Activated CD8-positive, alpha-beta T cell treated with anti-CD3 and anti-CD28 coated beads for 36 hours (primary cell): ENCODE data around the gene STK24. TPM values are rescaled to one million over a fixed set of nuclear protein-coding genes. Genes with fewer than 3 reads are reported as not detected.
"Not testable (repeated sequence)": the region's sequence is repeated elsewhere in the genome, so short reads cannot be mapped to it uniquely, and the experiment has no call there.

Experiments used
- ATAC-seq: fragments of 200-7000 bp; cut with Tn5 transposase; one replicate; pipeline ENCODE4 v1.10.0; 2021; ENCODE audit warnings: mild to moderate bottlenecking, moderate library complexity
- CTCF ChIA-PET: fragments of 350-600 bp; sonication (Branson Sonifier 250); formaldehyde crosslinking; loops from one replicate; lab custom pipeline; 2021; ENCODE audit warnings: antibody characterized with exemption; lab: Charles Lee
- POLR2A ChIA-PET: fragments of 350-600 bp; sonication (Branson Sonifier 250); formaldehyde crosslinking; loops from one replicate; lab custom pipeline; 2021; ENCODE audit warnings: antibody characterized with exemption; lab: Charles Lee
- DNase-seq: peaks from one replicate; pipeline ENCODE4 v3.0.0-alpha.2; 2020
- H3K27ac Mint-ChIP-seq: one replicate; pipeline ENCODE4 v1.8.0; 2021; ENCODE audit warnings: mild to moderate bottlenecking, mixed read lengths
- H3K27me3 Mint-ChIP-seq: one replicate; pipeline ENCODE4 v1.8.0; 2021; ENCODE audit warnings: mixed read lengths
- H3K36me3 Mint-ChIP-seq: one replicate; pipeline ENCODE4 v1.8.0; 2021; ENCODE audit warnings: low read depth, mixed read lengths
- H3K4me1 Mint-ChIP-seq: one replicate; pipeline ENCODE4 v1.8.0; 2021; ENCODE audit warnings: low read depth, mixed read lengths
- H3K4me3 Mint-ChIP-seq: one replicate; pipeline ENCODE4 v1.8.0; 2021; ENCODE audit warnings: mild to moderate bottlenecking, moderate library complexity, mixed read lengths
- H3K9me3 Mint-ChIP-seq: one replicate; pipeline ENCODE4 v1.8.0; 2021; ENCODE audit warnings: mixed read lengths
- intact Hi-C: fragments of 100-400 bp; cut with micrococcal nuclease; formaldehyde crosslinking; loops from one replicate; pipeline ENCODE4 v1.10.0; 2022
- total RNA-seq, 2 experiments: library from RNA; stranded (reverse); gene quantifications; one replicate each; pipeline ENCODE4 v1.2.3, GENCODE V29; 2021
- TF ChIP-seq, protein P1 (sequence below): fragments of 200-600 bp; IDR thresholded peaks from one replicate; pipeline ENCODE4 v1.8.0; 2022; ENCODE audit warnings: antibody characterized with exemption, mild to moderate bottlenecking

STK24 gene
- total RNA-seq, 2 experiments from 2014 or later: 118 TPM

DNA sequence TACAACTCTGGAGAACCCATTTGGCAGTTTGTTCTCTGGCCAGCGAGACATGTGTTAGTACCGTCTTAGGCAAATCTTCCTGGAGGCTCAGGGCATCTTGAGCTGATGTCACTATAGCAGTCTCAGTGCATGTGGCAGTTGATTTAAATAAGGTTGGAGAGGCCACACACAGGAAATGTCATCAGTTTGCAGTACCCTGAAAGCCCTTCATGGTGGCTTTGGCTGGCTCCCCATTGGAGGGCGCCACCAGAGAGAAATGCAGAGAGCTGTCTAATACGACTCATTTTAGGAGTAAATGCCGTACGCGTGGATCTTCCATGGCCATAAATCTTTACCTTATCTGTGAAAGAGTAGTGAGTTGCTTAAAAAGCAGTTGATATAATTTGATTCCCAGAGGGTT lies 163.1 kb downstream of the STK24 start:
- no peak overlapping the region for H3K4me3 Mint-ChIP-seq
- ATAC-seq (peak; percentile 56), DNase-seq (peak; percentile 10)
- ChIA-PET CTCF (interaction anchor here (1.2 to 1.4 kb wide), 2 partner anchors 9 to 239 kb away, joined by 3 to 4 read pairs; no protein-coding TSS in a partner anchor), POLR2A (no interaction called here)
- no peaks in the 10 kb centered on the region for H3K9me3 Mint-ChIP-seq
- H3K36me3 Mint-ChIP-seq: no peaks in the 10 kb centered on the region
- peaks cover 7% of the 10 kb centered on the region for H3K27me3 Mint-ChIP-seq
- TF ChIP-seq, protein P1, sequence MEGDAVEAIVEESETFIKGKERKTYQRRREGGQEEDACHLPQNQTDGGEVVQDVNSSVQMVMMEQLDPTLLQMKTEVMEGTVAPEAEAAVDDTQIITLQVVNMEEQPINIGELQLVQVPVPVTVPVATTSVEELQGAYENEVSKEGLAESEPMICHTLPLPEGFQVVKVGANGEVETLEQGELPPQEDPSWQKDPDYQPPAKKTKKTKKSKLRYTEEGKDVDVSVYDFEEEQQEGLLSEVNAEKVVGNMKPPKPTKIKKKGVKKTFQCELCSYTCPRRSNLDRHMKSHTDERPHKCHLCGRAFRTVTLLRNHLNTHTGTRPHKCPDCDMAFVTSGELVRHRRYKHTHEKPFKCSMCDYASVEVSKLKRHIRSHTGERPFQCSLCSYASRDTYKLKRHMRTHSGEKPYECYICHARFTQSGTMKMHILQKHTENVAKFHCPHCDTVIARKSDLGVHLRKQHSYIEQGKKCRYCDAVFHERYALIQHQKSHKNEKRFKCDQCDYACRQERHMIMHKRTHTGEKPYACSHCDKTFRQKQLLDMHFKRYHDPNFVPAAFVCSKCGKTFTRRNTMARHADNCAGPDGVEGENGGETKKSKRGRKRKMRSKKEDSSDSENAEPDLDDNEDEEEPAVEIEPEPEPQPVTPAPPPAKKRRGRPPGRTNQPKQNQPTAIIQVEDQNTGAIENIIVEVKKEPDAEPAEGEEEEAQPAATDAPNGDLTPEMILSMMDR: no peak
- peaks cover 9% of the 10 kb centered on the region for H3K4me1 Mint-ChIP-seq
- intact Hi-C loops: no loop called here
- no peak overlapping the region for H3K27ac Mint-ChIP-seq

DNA sequence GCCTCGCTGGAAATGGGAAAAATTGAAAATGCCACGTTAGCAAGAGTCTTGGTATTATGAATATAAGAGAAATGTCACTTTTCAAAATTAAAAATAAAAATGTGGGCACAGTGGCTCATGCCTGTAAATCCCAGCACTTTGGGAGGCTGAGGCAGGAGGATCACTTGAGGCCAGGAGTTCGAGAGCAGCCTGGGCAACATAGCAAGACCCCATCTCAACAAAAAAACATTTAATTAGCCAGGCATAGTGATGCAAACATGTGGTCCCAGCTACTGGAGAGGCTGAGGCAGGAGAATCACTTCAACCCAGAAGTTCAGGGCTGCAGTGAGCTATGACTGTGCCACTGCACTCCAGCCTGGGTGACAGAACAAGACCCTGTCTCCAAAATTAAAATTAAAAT lies 163.6 kb downstream of the STK24 start:
- CTCF ChIA-PET: interaction anchor here (1.2 to 1.4 kb wide), 2 partner anchors 8 to 240 kb away, joined by 3 to 4 read pairs; no protein-coding TSS in a partner anchor
- H3K4me3 Mint-ChIP-seq, H3K27ac Mint-ChIP-seq, H3K36me3 Mint-ChIP-seq, H3K4me1 Mint-ChIP-seq, H3K9me3 Mint-ChIP-seq, intact Hi-C loops, DNase-seq, POLR2A ChIA-PET, ATAC-seq, H3K27me3 Mint-ChIP-seq: not testable (repeated sequence)

DNA sequence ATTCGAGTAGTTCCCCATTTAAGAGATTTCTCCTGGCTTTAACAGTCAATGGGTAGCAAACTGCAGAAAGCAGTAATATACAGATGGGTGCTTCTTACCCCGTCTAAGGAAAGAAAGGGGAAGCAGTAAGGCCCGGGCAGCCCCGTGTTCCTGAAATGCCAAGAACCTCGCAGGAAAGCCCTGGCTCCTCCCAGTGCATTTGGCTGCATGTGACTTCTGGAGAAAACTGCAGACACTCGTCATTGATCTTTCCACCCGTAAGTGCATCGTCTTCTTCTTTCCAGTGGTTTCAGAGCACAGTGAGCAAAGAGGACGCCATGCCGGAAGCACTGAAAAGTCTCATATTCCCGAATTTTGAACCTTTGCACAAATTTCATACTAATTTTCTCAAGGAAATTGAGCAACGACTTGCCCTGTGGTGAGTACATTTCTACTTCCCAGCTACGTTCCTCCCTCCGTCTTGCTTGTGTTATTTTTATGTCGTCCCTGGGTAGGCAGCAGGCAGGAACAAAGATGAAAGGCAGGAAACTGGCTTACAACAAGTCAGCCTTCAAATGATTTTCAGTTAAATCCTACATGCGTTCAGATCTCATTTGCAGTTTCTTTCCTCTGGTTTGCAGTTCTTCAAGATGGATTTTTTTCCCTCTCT lies 165.2 kb downstream of the STK24 start:
- CTCF ChIA-PET: no interaction called here
- Mint-ChIP-seq H3K27ac (peak overlapping the region; percentile 2), H3K9me3 (no peaks in the 10 kb centered on the region), H3K4me3 (peak overlapping the region; percentile 45), H3K27me3 (peaks cover 3% of the 10 kb centered on the region), H3K36me3 (no peaks in the 10 kb centered on the region), H3K4me1 (peaks cover 9% of the 10 kb centered on the region)
- no peak for ATAC-seq
- POLR2A ChIA-PET: no interaction called here
- TF ChIP-seq, protein P1: no peak
- intact Hi-C loops: no loop called here
- DNase-seq: no peak

DNA sequence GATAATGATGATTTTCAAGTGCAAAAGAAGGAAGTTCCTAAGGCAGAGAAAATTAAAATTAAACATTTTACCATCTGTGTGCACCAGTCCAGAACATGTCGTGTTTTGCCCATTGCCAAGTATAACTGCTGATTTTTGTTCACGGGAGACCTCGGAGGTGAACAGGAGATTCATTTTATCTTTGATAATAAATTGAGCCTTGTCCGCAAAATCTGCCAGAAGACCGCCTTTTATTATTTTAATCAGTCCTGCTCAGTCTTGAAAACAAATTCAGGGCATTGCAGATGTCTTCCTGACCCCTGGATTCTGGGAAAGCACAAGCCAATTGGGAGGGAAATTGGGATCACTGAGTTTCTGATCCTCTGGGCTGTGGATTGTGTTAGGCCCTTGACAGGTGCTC lies 165.9 kb downstream of the STK24 start:
- intact Hi-C loops: no loop called here
- DNase-seq (no peak), ATAC-seq (no peak)
- Mint-ChIP-seq H3K4me3 (no peak overlapping the region), H3K27ac (no peak overlapping the region), H3K36me3 (no peaks in the 10 kb centered on the region), H3K4me1 (peaks cover 9% of the 10 kb centered on the region), H3K9me3 (no peaks in the 10 kb centered on the region), H3K27me3 (peaks cover 3% of the 10 kb centered on the region)
- TF ChIP-seq, protein P1: no peak
- ChIA-PET CTCF (no interaction called here), POLR2A (no interaction called here)

DNA sequence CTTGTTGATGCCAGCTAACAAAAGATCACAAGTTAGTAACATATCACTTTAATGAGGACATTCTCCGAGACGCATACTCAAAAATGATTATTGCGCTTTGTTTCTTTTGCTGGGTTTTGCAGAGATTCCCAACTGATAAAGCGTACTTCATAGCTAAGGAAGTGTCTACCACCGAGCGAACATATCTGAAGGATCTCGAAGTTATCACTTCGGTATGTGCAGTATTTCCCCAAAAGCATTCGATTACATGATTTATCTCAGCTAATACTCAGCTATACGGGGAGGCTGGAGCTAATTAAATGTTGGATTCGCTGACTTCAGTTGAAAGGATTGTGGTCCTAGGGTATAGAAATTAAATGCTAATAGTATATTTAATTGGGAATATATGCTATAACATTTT lies 166.3 kb downstream of the STK24 start:
- DNase-seq (no peak), ATAC-seq (no peak)
- TF ChIP-seq, protein P1: no peak
- Mint-ChIP-seq H3K27ac (no peak overlapping the region), H3K9me3 (no peaks in the 10 kb centered on the region), H3K4me3 (no peak overlapping the region), H3K36me3 (no peaks in the 10 kb centered on the region), H3K4me1 (peaks cover 9% of the 10 kb centered on the region), H3K27me3 (peaks cover 3% of the 10 kb centered on the region)
- intact Hi-C loops: no loop called here
- ChIA-PET POLR2A (no interaction called here), CTCF (no interaction called here)
